PFSK-1 (cell line): ENCODE data around the gene C16orf46. TPM values are rescaled to one million over a fixed set of nuclear protein-coding genes. Genes with fewer than 3 reads are reported as not detected.
A peak's percentile ranks its signal among the peaks of the same experiment; 100 is the strongest.

Source experiments
- FOXP2 ChIP-seq: optimal IDR thresholded peaks from 2 replicates; pipeline ENCODE3; 2011; ENCODE audit warnings: borderline replicate concordance, control low read depth, inconsistent platforms; ENCODE audit not compliant: insufficient read depth; ENCODE audit errors: extremely low read length, extremely low read depth
- POLR2AphosphoS5 ChIP-seq: IDR thresholded peaks from 2 replicates; pipeline ENCODE4 v1.6.1; 2012; ENCODE audit warnings: low read depth, mild to moderate bottlenecking, control low read depth, low read length, moderate library complexity
- REST ChIP-seq, 2 experiments: IDR thresholded peaks; 2 replicates each; pipeline versions ENCODE4 v1.6.1 to v1.8.0; 2011 to 2012; ENCODE audit warnings: low read depth in 2 of 2, low read length in 2 of 2, control low read depth in 1 of 2, inconsistent platforms in 1 of 2, mild to moderate bottlenecking in 1 of 2, moderate library complexity in 1 of 2; ENCODE audit not compliant: insufficient read depth in 1 of 2
- SIN3A ChIP-seq: IDR thresholded peaks from 2 replicates; pipeline ENCODE4 v1.6.1; 2012; ENCODE audit warnings: mild to moderate bottlenecking, low read length, moderate library complexity, borderline replicate concordance; ENCODE audit not compliant: insufficient read depth
- TAF1 ChIP-seq: IDR thresholded peaks from 2 replicates; pipeline ENCODE4 v1.6.1; 2012; ENCODE audit warnings: low read length, control low read depth, borderline replicate concordance; ENCODE audit not compliant: insufficient read depth
- polyA plus RNA-seq: library from polyadenylated mRNA; unstranded; fragments of >200 nt; gene quantifications from one replicate; pipeline ENCODE4 v1.2.1, GENCODE V29; 2012; ENCODE audit warnings: low read depth, missing spikeins; ENCODE audit not compliant: insufficient read length

C16orf46 gene
- polyA plus RNA-seq, result not detected

- TF ChIP-seq SIN3A (peak; percentile 92; the same call in 1 of the 2 replicates), TAF1 (no peak), FOXP2 (peak; percentile 88), REST (IDR thresholded peaks at IDR 0.05; ENCODE audit: insufficient read depth in 1 of 2, low read depth in 2 of 2, low read length in 2 of 2) (no peak), POLR2AphosphoS5 (peak; percentile 57; the same call in 1 of the 2 replicates)
Observed at GRCh38 chr16:81077076-81077940, at the start of gene C16orf46. C16orf46 (minus strand) TSS chr16:81077238; CDS start chr16:81063955, 13,283 bp downstream.

GRCh38 chr16:81123092-81123852, 46.2 kb upstream of the C16orf46 start:
- no peak for TF ChIP-seq TAF1
- no peak for TF ChIP-seq POLR2AphosphoS5
- no peak for TF ChIP-seq REST (IDR thresholded peaks at IDR 0.05; ENCODE audit: insufficient read depth in 1 of 2, low read depth in 2 of 2, low read length in 2 of 2)
- no peak for TF ChIP-seq SIN3A
- TF ChIP-seq FOXP2, result no peak

GRCh38 chr16:81121474-81121990, 44.5 kb upstream of the C16orf46 start:
- TF ChIP-seq TAF1, result no peak
- TF ChIP-seq REST (IDR thresholded peaks at IDR 0.05; ENCODE audit: insufficient read depth in 1 of 2, low read depth in 2 of 2, low read length in 2 of 2), result no peak
- no peak for TF ChIP-seq FOXP2
- no peak for TF ChIP-seq POLR2AphosphoS5
- no peak for TF ChIP-seq SIN3A

DNA sequence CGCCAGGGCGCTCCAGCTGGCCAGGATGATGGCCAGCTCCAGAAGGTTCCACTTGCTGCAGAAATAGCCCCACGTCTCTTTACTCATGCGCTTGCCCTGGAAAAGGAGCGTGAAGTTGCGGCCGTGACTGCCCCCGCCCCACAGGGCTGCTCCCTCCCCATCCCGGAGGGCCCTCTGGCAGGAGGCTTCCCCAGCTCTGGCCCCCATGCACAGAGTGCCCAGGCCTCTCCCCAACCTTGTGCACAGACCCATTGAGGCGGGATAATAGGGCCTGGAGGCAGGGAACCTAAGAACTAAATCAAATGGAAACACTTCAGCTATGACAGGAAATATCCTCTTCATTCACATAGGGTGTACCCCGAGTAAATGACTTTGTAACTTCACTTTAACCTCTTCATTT, 40.4 kb upstream of the C16orf46 start:
- TF ChIP-seq SIN3A (no peak), TAF1 (no peak)

DNA sequence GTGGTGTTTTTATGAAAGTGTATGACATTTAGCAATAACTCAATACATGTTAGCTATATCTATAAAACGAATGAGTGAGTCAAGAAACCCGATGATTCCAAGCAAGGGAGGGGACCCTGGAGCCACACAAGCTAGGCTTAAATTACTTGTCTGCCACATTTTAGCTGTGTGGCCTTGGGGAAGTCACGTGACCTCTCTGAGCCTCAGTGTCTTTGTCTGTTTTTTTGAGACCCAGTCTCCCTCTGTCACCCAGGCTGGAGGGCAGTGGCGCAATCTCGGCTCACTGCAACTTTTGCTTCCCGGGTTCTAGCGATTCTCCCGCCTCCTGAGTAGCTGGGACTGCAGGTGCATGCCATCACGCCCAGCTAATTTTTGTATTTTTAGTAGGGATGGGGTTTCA, 39.2 kb upstream of the C16orf46 start:
- TF ChIP-seq REST (IDR thresholded peaks at IDR 0.05; ENCODE audit: insufficient read depth in 1 of 2, low read depth in 2 of 2, low read length in 2 of 2), result no peak
- no peak for TF ChIP-seq SIN3A
- TF ChIP-seq FOXP2, result no peak
- no peak for TF ChIP-seq POLR2AphosphoS5
- no peak for TF ChIP-seq TAF1
